Activated CD4-positive, alpha-beta T cell treated with anti-CD3 and anti-CD28 coated beads, Interleukin-2, amount 50 U/mL, for 1 hour (primary cell): ENCODE data around the gene PEX7.
"Not testable (repeated sequence)": the region's sequence is repeated elsewhere in the genome, so short reads cannot be mapped to it uniquely, and the experiment has no call there.

Source experiments
- DNase-seq: peaks from one replicate; pipeline ENCODE4 v3.0.0-alpha.2; 2020

Gene PEX7

DNA sequence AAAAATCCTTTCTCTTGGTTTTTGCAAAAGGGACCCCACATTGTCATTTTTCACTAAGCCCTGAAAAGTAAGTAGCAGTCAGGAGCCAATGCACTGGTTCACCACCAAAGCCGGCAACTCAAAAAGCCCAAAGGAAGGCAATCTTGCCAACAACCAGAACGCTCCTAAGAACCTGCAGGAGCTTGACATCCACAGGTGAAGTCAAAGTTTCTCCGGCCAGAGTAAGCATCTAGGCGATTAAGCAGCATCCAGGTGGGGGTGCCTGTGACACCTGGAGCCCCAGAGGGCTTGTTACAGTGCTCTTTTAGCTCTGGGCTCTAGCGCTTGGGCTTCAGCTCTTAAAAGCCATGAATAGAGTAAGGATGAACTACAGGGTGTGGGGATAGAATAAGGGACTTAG is 135.8 kb downstream of the PEX7 start:
- no peak for DNase-seq

DNA sequence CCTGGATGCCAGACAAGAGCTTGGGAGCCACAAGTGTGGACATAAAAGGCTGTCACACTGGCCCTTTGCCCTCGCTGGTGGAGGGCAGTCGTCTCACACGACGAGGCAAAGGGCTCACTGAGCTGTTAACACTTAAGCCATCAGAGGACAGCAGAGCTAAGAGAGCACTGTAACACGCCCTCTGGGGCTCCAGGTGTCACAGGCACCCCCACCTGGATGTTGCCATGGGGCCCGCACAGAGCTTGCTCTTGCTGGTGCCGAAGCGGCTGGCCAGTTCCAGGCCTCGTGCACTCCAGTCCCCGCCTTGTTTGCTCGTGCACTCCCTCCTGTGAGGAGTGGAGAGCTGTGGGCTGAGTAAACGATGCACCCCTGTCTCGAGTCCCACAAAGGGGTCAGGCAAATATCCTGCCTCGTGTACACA is 137.1 kb downstream of the PEX7 start:
- no peak for DNase-seq

GRCh38 chr6:136959935-136960334 is 137.5 kb downstream of the PEX7 start:
- not testable (repeated sequence) for DNase-seq

GRCh38 chr6:136960781-136961180 is 138.4 kb downstream of the PEX7 start:
- DNase-seq = no peak

DNA sequence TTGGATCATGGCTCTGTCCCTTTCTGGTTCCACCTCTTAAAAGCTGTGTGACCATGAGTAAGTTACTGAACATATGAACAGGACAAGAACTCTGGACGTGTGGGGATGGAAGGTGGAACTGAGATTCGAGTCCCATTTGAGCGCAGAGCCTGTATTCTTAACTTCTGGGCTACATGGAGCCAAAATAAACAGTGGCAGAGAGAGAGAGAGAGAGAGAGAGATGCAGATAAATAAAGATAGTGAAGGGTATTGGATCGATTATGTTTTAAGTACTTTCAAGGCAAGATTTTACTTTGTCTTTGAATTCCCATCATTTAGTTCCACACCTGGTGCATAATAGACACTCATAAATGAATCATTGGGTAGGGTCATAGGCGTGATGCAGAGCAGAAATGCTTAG is 139.5 kb downstream of the PEX7 start:
- DNase-seq = no peak

- no peak for DNase-seq
These were observed 140.3 kb downstream of the PEX7 start for GRCh38 chr6:136962661-136963060.

- no peak for DNase-seq
These were observed 140.9 kb downstream of the PEX7 start for GRCh38 chr6:136963259-136963658.
